Lower lobe of right lung (tissue), 2 donors: ENCODE results near the gene TSGA10IP. TPM values are rescaled to one million over a fixed set of nuclear protein-coding genes. Genes with fewer than 3 reads are reported as not detected.

Experiments used
- ATAC-seq, 2 donors: fragments of 200-7000 bp; cut with Tn5 transposase; one replicate each; pipeline ENCODE4 v1.9.1; 2020 to 2022; ENCODE audit warnings: mild to moderate bottlenecking in 2 of 2, moderate library complexity in 2 of 2
- DNase-seq: peaks from one replicate; pipeline ENCODE4 v3.0.0-alpha.2; 2020
- H3K27ac ChIP-seq: fragments of 200-600 bp; one replicate; pipeline ENCODE4 v1.8.0; 2022
- H3K27me3 ChIP-seq: fragments of 200-600 bp; one replicate; pipeline ENCODE4 v1.8.0; 2022; ENCODE audit warnings: low read depth
- H3K36me3 ChIP-seq: fragments of 200-600 bp; one replicate; pipeline ENCODE4 v1.8.0; 2022; ENCODE audit warnings: mild to moderate bottlenecking
- H3K4me1 ChIP-seq: fragments of 200-600 bp; one replicate; pipeline ENCODE4 v1.8.0; 2022
- H3K4me3 ChIP-seq: fragments of 200-600 bp; one replicate; pipeline ENCODE4 v1.8.0; 2022; ENCODE audit warnings: mild to moderate bottlenecking
- H3K9me3 ChIP-seq: fragments of 200-600 bp; one replicate; pipeline ENCODE4 v1.8.0; 2022
- intact Hi-C: fragments of 100-400 bp; cut with DNase I; formaldehyde crosslinking; loops from one replicate; pipeline ENCODE4 v1.11.0; 2022
- long read RNA-seq: library from polyadenylated mRNA; unstranded; transcript quantifications from one replicate; pipeline ENCODE4 v2.0.0, GENCODE V29; 2021
- total RNA-seq: library from RNA; stranded (reverse); fragmentation: NEBNext Ultra II Directional; extraction: Animal tissue kit (Norgen Biotek cat#: 25700); gene quantifications from one replicate; pipeline ENCODE4 v1.2.1, GENCODE V29; 2021
- TF ChIP-seq, protein P1 (sequence below): fragments of 200-600 bp; IDR thresholded peaks from one replicate; pipeline ENCODE4 v1.8.0; 2022; ENCODE audit warnings: antibody characterized with exemption, mild to moderate bottlenecking
- donor health status: DM: no; HTN: yes; CAD: no; lungs with severe emphysema.

TSGA10IP gene
- not detected for total RNA-seq
- long read RNA-seq: 0 reads

DNA sequence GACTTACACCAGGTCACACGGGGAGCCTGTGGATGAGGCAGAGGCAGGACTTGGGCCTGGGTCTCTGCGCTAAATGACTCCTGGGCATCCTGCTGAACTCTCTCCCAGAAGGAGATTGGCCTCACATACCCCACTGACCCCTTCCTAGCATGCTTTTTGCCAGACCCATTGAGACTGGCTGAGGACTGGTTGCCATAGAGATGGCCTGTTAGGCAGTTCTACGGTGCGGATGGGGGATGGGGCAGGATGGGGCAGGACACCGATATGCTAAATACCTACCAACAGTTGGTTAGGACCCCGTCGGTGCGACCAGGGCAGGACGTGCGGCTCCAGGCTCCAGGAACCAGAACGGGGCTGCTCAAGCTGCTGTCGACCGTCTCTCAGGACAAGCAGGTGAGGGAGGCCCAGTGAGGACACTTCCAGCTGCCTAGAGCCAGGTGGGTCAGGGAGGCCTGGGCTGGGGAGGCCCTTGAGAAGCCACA, at the start of gene TSGA10IP:
Gene TSGA10IP, plus strand, starts transcription at position 51 of the 482 bp plus-strand sequence. Its CDS starts 196 bp downstream, at position 247.
- Histone ChIP-seq H3K9me3 (no peaks in the 10 kb centered on the region), H3K27me3 (no peaks in the 10 kb centered on the region), H3K27ac (no peak within 1 kb of the TSS), H3K4me1 (no peaks in the 10 kb centered on the region), H3K4me3 (no peak within 1 kb of the TSS), H3K36me3 (no peaks in the 10 kb centered on the region)
- TF ChIP-seq, protein P1, sequence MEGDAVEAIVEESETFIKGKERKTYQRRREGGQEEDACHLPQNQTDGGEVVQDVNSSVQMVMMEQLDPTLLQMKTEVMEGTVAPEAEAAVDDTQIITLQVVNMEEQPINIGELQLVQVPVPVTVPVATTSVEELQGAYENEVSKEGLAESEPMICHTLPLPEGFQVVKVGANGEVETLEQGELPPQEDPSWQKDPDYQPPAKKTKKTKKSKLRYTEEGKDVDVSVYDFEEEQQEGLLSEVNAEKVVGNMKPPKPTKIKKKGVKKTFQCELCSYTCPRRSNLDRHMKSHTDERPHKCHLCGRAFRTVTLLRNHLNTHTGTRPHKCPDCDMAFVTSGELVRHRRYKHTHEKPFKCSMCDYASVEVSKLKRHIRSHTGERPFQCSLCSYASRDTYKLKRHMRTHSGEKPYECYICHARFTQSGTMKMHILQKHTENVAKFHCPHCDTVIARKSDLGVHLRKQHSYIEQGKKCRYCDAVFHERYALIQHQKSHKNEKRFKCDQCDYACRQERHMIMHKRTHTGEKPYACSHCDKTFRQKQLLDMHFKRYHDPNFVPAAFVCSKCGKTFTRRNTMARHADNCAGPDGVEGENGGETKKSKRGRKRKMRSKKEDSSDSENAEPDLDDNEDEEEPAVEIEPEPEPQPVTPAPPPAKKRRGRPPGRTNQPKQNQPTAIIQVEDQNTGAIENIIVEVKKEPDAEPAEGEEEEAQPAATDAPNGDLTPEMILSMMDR: no peak
- intact Hi-C loops: no loop called here
- DNase-seq (no peak), ATAC-seq (no peak)

DNA sequence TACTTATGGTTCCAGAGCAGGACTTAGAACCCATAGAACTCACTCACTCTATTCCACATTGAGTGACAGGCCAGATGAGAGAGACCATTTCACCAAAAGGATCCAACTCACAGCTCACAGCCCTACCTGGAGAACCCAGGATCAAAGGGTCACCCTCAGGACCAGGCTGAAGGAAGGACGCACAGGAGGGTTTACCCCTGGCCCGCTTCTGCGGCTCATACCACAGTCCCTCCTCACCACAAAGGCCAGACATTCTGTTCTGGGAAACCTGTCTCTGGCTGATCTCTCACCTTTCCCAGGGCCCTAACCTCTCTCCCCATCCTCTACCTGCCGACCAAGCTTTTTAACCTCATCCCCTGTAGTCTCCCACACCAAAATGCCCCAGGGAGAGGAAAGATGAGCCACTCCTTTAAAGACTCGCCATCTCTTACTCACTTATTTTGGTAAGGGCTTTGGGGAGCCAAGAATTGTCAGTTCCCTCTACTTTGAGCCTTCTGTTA, 49.7 kb upstream of the TSGA10IP start:
- Histone ChIP-seq H3K9me3 (no peaks in the 10 kb centered on the region), H3K27ac (no peak overlapping the region), H3K4me3 (no peak overlapping the region), H3K36me3 (no peaks in the 10 kb centered on the region), H3K27me3 (no peaks in the 10 kb centered on the region), H3K4me1 (peaks cover 59% of the 10 kb centered on the region)
- intact Hi-C loops: no loop called here
- TF ChIP-seq, protein P1: no peak
- DNase-seq (peak; percentile 4), ATAC-seq (no peak)

DNA sequence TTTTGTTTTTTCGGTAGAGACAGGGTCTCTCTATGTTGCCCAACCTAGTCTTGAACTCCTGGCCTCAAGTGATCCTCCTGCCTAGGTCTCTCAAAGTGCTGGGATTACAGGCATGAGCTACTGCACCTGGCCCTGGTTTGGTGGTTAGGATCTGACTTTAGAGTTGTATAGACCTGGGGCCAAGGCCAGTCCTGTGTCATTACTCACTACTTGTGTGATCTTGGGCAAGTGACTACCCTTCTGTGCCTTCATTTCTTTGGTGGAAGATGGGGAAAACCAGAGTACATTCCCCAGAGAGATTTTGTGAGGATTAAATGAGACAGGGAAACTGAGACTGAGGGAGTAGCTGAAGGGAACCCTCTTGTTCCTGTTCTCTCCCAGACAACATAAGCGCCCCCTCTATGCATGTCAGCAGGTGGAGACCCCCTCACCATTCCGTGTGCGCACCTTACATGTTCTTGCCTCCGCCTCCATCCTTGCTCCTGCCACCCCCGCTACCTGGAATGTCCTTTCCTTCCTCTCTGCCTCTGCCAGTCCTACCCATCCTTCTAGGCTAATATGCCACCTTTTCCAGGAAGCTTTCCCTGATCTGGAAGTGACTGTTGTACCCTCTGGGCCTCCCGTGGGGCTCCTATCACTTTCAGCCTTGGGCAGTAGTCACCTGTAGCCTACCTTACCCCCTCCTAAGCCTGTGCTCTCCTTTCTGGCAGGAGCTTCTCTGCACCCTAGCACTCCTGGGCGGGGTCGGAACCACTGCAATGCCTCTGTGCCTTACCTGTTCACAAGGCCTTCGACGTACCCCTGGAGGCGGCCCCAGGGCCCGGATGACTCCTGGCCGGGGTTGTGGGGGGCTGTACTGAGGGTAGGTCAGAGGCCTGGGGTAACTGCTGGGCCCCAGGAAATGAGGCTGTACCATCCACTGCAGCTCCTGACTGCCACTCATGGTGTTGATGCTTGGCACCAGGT, 49.0 kb upstream of the TSGA10IP start:
- no peaks in the 10 kb centered on the region for H3K36me3 ChIP-seq
- no peaks in the 10 kb centered on the region for H3K9me3 ChIP-seq
- intact Hi-C loops: no loop called here
- no peaks in the 10 kb centered on the region for H3K27me3 ChIP-seq
- no peak overlapping the region for H3K27ac ChIP-seq
- H3K4me1 ChIP-seq: peaks cover 60% of the 10 kb centered on the region
- ATAC-seq (no peak), DNase-seq (peak; percentile 26)
- TF ChIP-seq, protein P1: no peak
- H3K4me3 ChIP-seq: no peak overlapping the region

DNA sequence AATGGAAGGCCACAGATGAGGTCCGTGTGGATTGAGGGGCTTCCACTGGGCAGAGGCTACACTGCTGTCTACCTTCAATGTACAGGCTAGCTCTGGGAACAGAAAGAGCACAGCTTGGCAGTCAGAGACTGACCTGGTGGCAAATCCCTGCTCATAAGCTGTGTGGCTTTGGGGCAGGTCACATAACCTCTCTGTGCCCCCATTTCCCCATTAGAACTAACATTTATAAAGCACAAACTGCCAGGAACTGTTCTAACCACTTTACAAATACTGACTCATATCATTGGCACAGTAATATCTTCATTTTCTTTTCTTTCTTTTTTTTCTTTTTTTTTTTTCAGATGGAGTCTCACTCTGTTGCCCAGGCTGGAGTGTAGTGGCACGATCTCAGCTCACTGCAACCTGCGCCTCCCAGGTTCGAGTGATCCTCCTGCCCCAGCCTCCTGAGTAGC, 48.2 kb upstream of the TSGA10IP start:
- no peak for ATAC-seq
- TF ChIP-seq, protein P1: no peak
- Histone ChIP-seq H3K9me3 (no peaks in the 10 kb centered on the region), H3K27me3 (no peaks in the 10 kb centered on the region), H3K4me3 (no peak overlapping the region), H3K4me1 (peaks cover 52% of the 10 kb centered on the region), H3K27ac (no peak overlapping the region), H3K36me3 (no peaks in the 10 kb centered on the region)
- intact Hi-C loops: no loop called here
- DNase-seq: no peak

DNA sequence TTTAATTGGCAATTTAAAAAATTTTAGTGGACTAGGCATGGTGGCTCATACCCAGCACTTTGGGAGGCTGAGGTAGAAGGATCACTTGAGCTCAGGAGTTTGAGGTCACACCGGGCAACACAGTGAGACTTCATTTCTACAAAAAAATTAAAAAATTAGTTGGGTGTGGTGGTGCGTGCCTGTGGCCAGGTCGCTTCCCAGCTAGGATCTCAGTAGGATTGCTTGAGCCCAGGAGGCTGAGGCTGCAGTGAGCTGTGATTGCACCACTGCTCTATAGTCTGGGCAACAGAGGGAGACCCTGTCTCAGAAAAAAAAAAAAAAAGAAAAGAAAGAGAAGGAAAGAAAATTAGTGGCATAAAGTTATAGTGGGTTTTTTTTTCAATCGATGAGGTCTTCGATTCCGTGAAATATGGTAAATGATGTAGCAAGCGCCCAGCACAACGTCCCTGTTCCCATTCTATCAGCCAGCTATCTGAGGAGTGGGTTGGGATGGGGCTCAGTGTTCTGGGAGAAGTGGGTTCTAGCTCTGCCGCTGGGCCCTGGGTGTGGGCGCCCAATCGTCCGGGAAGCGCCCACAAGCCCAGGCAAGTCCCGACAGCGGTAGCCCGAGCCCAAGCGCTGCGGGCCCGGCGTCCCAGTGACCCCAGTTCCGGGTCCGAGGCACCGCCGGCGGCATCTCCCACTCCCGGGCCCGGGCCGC, 46.5 kb upstream of the TSGA10IP start:
- Histone ChIP-seq H3K9me3 (no peaks in the 10 kb centered on the region), H3K27me3 (no peaks in the 10 kb centered on the region), H3K36me3 (no peaks in the 10 kb centered on the region), H3K4me3 (peak overlapping the region; percentile 64), H3K27ac (peak overlapping the region; percentile 53), H3K4me1 (peaks cover 35% of the 10 kb centered on the region)
- intact Hi-C loops: no loop called here
- DNase-seq: peak; percentile 15
- ATAC-seq: no peak
- TF ChIP-seq, protein P1: no peak
